ENCODE results near the gene ZNF138. TPM values are rescaled to one million over a fixed set of nuclear protein-coding genes. Genes with fewer than 3 reads are reported as not detected.
"Not testable (repeated sequence)": the region's sequence is repeated elsewhere in the genome, so short reads cannot be mapped to it uniquely, and the experiment has no call there.

The ZNF138 gene
- total RNA-seq, 4 donors from 2014 or later, result 4.8 to 28.1 (median 7.3) TPM

DNA sequence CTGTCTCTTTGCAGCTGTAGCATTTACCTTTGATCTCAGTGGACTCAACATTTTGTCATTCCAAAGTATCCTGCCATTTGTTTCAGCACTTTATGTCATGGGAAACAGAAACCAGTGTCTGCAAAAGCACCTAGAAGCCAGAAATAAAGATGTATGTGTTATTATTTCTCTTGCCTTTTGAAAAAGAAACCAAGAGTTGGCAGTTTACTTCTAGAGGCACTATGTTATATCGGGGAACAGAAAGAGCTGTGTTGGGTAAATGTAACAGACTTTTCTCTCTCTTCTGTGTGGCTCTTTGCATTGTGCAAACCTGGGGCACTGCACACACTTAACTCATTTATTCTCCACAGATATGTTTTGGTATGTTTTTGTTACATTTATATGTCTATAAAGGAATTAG, 36.7 kb downstream of the ZNF138 start:
- Histone ChIP-seq H3K27ac (no peak overlapping the region), H3K4me3 (no peak overlapping the region), H3K27me3 (no peaks in the 10 kb centered on the region), H3K4me1 (no peaks in the 10 kb centered on the region), H3K9me3 (peaks cover 0 to 2% (median 0%) of the 10 kb centered on the region in 4 donors), H3K36me3 (peaks cover 0 to 10% (median 0%) of the 10 kb centered on the region in 3 donors)
- no peak for DNase-seq
- TF ChIP-seq, protein P1, sequence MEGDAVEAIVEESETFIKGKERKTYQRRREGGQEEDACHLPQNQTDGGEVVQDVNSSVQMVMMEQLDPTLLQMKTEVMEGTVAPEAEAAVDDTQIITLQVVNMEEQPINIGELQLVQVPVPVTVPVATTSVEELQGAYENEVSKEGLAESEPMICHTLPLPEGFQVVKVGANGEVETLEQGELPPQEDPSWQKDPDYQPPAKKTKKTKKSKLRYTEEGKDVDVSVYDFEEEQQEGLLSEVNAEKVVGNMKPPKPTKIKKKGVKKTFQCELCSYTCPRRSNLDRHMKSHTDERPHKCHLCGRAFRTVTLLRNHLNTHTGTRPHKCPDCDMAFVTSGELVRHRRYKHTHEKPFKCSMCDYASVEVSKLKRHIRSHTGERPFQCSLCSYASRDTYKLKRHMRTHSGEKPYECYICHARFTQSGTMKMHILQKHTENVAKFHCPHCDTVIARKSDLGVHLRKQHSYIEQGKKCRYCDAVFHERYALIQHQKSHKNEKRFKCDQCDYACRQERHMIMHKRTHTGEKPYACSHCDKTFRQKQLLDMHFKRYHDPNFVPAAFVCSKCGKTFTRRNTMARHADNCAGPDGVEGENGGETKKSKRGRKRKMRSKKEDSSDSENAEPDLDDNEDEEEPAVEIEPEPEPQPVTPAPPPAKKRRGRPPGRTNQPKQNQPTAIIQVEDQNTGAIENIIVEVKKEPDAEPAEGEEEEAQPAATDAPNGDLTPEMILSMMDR (IDR thresholded peaks at IDR 0.05), result no peak
- TF ChIP-seq POLR2A (IDR thresholded peaks at IDR 0.05), result no peak

DNA sequence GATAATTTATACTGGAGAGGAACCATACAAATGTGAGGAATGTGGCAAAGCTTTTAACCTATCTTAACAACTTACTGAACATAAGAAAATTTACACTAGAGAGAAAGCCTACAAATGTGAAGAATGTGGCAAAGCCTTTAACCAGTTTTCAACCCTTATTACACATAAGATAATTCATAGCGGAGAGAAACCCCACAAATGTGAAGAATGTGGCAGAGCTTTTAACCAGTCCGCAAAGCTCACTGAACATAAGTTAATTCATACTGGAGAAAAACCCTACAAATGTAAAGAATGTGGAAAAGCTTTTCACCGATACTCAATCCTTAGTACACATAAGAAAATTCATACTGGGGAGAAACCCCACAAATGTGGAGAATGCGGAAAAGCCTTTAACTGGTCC, 37.9 kb downstream of the ZNF138 start:
- Histone ChIP-seq H3K4me3 (no peak overlapping the region), H3K27me3 (no peaks in the 10 kb centered on the region), H3K4me1 (no peaks in the 10 kb centered on the region), H3K36me3 (peaks cover 0 to 10% (median 0%) of the 10 kb centered on the region in 3 donors), H3K9me3 (peaks cover 0 to 2% (median 0%) of the 10 kb centered on the region in 4 donors), H3K27ac (no peak overlapping the region)
- no peak for TF ChIP-seq POLR2A (IDR thresholded peaks at IDR 0.05)
- TF ChIP-seq, protein P1 (IDR thresholded peaks at IDR 0.05), result no peak
- DNase-seq, result no peak

DNA sequence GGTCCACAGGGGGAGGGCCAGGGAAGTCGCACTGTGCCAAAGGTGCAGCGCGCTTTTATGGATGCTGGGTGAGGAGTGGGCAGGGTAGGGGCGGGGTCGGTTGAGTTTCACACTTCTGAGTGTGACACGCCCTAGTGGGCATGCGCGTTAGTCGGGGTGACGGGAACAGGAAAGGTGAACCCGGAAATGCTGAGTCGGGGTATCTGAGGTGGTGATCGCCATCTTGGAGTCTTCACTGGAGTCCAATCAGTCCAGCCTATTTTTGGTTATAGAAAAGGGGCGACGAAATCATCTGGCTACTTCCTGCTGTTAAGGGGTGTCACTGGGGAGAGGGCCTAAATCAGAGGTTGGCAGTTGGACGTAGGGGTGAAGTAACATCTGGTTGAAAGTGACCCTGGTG, 40.8 kb downstream of the ZNF138 start:
- Histone ChIP-seq H3K4me3 (no peak overlapping the region), H3K36me3 (peaks cover 0 to 10% (median 0%) of the 10 kb centered on the region in 3 donors), H3K27me3 (no peaks in the 10 kb centered on the region), H3K27ac (no peak overlapping the region), H3K4me1 (no peaks in the 10 kb centered on the region), H3K9me3 (peaks cover 0 to 2% (median 0%) of the 10 kb centered on the region in 4 donors)
- no peak for DNase-seq
- no peak for TF ChIP-seq POLR2A (IDR thresholded peaks at IDR 0.05)
- TF ChIP-seq, protein P1 (IDR thresholded peaks at IDR 0.05), result no peak

DNA sequence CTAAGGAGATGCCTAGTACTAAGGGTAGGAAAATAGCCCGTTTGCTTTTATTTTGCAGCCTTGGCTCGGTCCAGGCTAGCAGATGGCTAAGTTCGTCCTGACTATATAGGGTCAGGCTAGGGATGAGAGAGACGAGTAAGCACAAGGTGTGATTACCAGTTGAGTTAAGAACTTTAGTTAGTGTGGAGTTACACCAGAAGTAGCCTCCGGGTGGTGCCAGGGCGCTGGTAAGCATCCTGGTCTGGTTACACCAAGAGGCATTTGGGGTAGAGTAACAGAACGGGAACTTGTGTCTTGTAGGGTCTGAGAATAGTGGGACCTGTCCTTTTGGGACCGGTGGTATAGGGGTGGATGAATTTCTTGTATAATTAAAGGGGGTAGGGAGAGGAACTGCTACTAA, 41.6 kb downstream of the ZNF138 start:
- DNase-seq, H3K27ac ChIP-seq, H3K4me1 ChIP-seq, H3K9me3 ChIP-seq, H3K27me3 ChIP-seq, H3K4me3 ChIP-seq: not testable (repeated sequence)
- H3K36me3 ChIP-seq, result peaks cover 0 to 10% (median 0%) of the 10 kb centered on the region in 3 donors

DNA sequence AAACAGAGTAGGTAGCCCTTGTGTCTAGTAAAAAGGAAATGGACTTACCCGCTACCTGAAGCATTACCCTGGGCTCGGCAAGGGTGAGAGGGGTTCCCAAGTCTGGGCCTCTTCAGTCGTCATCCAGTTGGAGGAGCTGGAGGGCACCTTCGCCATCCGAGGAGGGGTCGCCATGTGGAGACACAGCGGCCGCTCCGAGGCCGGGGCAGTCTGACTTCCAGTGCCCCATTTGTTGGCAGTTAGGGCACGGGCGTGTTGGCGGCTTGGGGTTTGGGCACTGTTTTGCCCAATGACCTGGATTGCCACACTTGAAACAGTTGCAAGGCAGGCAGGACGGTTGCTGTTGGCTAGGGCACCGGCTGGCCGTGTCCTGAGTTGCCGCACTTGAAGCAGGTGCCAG, 43.8 kb downstream of the ZNF138 start:
- H3K27me3 ChIP-seq, DNase-seq, H3K36me3 ChIP-seq, H3K9me3 ChIP-seq, H3K4me3 ChIP-seq, H3K4me1 ChIP-seq, H3K27ac ChIP-seq: not testable (repeated sequence)

DNA sequence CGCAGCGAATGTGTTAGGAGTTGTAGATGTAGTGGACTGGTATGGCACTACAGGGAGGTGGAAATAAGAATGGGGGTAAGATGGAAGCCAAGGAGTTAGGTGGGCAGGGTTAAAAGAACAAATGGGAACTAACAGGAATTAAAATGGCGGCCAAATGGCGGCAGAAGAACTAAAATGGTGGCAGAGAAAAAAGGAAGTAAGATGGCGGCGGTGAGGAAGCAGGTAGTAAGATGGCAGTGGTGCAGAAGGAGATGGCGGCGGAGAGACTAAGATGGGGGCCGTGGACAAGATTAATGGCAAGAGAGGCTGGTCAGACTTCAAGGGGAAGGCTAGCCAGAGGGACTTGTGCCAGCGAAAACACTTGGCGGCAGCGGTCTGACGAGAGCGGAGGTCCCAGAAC, 44.5 kb downstream of the ZNF138 start:
- Histone ChIP-seq H3K27me3 (no peaks in the 10 kb centered on the region), H3K4me1 (no peaks in the 10 kb centered on the region), H3K36me3 (no peaks in the 10 kb centered on the region), H3K4me3 (no peak overlapping the region), H3K27ac (no peak overlapping the region), H3K9me3 (no peaks in the 10 kb centered on the region)
- TF ChIP-seq, protein P1 (IDR thresholded peaks at IDR 0.05), result no peak
- no peak for TF ChIP-seq POLR2A (IDR thresholded peaks at IDR 0.05)
- no peak for DNase-seq

DNA sequence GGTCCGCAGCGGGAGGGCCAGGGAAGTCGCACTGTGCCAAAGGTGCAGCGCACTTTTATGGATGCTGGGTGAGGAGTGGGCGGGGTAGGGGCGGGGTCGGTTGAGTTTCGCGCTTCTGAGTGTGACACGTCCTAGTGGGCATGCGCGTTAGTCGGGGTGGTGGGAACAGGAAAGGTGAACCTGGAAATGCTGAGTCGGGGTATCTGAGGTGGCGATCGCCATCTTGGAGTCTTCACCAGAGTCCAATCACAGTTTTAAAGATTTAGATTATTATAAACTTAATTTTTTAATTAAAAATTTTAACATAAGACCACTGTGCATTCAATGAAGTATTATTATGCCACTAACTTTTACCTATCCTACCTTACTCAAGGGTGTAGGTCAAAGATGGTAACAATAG, 45.7 kb downstream of the ZNF138 start:
- Histone ChIP-seq H3K27me3 (no peaks in the 10 kb centered on the region), H3K27ac (no peak overlapping the region), H3K4me1 (no peaks in the 10 kb centered on the region), H3K4me3 (no peak overlapping the region), H3K9me3 (no peaks in the 10 kb centered on the region), H3K36me3 (no peaks in the 10 kb centered on the region)
- no peak for DNase-seq
- TF ChIP-seq, protein P1 (IDR thresholded peaks at IDR 0.05), result no peak
- TF ChIP-seq POLR2A (IDR thresholded peaks at IDR 0.05), result no peak

Measured in Peyer's patch (tissue), 4 donors.